ENCODE results near the gene ANXA5. TPM values are rescaled to one million over a fixed set of nuclear protein-coding genes. Genes with fewer than 3 reads are reported as not detected.

ANXA5 gene
- total RNA-seq, 2 donors from 2014 or later: 88.4 to 122 TPM

- DNase-seq: no peak
- no peak overlapping the region for H3K27ac ChIP-seq
- TF ChIP-seq, protein P1, sequence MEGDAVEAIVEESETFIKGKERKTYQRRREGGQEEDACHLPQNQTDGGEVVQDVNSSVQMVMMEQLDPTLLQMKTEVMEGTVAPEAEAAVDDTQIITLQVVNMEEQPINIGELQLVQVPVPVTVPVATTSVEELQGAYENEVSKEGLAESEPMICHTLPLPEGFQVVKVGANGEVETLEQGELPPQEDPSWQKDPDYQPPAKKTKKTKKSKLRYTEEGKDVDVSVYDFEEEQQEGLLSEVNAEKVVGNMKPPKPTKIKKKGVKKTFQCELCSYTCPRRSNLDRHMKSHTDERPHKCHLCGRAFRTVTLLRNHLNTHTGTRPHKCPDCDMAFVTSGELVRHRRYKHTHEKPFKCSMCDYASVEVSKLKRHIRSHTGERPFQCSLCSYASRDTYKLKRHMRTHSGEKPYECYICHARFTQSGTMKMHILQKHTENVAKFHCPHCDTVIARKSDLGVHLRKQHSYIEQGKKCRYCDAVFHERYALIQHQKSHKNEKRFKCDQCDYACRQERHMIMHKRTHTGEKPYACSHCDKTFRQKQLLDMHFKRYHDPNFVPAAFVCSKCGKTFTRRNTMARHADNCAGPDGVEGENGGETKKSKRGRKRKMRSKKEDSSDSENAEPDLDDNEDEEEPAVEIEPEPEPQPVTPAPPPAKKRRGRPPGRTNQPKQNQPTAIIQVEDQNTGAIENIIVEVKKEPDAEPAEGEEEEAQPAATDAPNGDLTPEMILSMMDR (IDR thresholded peaks at IDR 0.05): no peak
These were observed 10.5 kb downstream of the ANXA5 start for GRCh38 chr4:121686255-121686654.

GRCh38 chr4:121685257-121685656 is 11.5 kb downstream of the ANXA5 start:
- no peak overlapping the region for H3K27ac ChIP-seq
- H3K9me3 ChIP-seq: no peaks in the 10 kb centered on the region
- no peaks in the 10 kb centered on the region for H3K27me3 ChIP-seq
- H3K36me3 ChIP-seq: no peaks in the 10 kb centered on the region
- TF ChIP-seq, protein P1 (IDR thresholded peaks at IDR 0.05): no peak
- H3K9ac ChIP-seq (ENCODE audit: low read depth in 2 of 2, low read length in 2 of 2): no peak overlapping the region
- H3K4me1 ChIP-seq: no peaks in the 10 kb centered on the region
- intact Hi-C loops (cut with DNase I): no loop called here
- no peak for DNase-seq
- no peak overlapping the region for H3K4me3 ChIP-seq

More at GRCh38 chr4:121686255-121686654, 10.5 kb downstream of the ANXA5 start:
- no peak overlapping the region for H3K4me3 ChIP-seq
- intact Hi-C loops (cut with DNase I): no loop called here
- H3K36me3 ChIP-seq: no peaks in the 10 kb centered on the region
- H3K9me3 ChIP-seq: no peaks in the 10 kb centered on the region
- H3K4me1 ChIP-seq: no peaks in the 10 kb centered on the region
- no peaks in the 10 kb centered on the region for H3K27me3 ChIP-seq
- no peak overlapping the region for H3K9ac ChIP-seq (ENCODE audit: low read depth in 2 of 2, low read length in 2 of 2)

GRCh38 chr4:121684561-121684960 is 12.2 kb downstream of the ANXA5 start:
- TF ChIP-seq, protein P1 (IDR thresholded peaks at IDR 0.05): no peak
- Histone ChIP-seq H3K4me1 (no peaks in the 10 kb centered on the region), H3K36me3 (no peaks in the 10 kb centered on the region), H3K9me3 (no peaks in the 10 kb centered on the region), H3K27ac (no peak overlapping the region), H3K4me3 (no peak overlapping the region), H3K27me3 (no peaks in the 10 kb centered on the region), H3K9ac (ENCODE audit: low read depth in 2 of 2, low read length in 2 of 2) (no peak overlapping the region)
- intact Hi-C loops (cut with DNase I): no loop called here
- DNase-seq: no peak

DNA sequence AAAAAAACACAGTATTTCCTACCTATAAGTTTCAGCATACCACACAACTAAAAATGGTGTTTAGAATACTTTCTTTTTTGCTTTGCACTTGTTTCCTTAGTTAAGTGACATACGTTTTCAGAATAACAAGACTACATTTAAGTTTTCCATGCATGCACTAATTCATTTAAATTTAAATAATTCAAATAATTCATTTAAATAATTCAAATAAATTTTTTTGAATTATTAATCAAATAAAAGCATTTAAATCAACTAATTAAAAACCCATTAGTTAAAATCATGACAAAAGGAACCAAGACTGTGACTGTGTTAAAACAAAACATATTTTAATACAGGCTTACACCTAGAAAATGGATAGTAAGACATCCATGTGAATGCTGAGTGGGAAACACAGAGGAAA is 12.8 kb downstream of the ANXA5 start:
- Histone ChIP-seq H3K27me3 (no peaks in the 10 kb centered on the region), H3K4me1 (no peaks in the 10 kb centered on the region), H3K4me3 (no peak overlapping the region), H3K9ac (ENCODE audit: low read depth in 2 of 2, low read length in 2 of 2) (no peak overlapping the region), H3K27ac (no peak overlapping the region), H3K36me3 (no peaks in the 10 kb centered on the region), H3K9me3 (no peaks in the 10 kb centered on the region)
- TF ChIP-seq, protein P1 (IDR thresholded peaks at IDR 0.05): no peak
- intact Hi-C loops (cut with DNase I): no loop called here
- no peak for DNase-seq

DNA sequence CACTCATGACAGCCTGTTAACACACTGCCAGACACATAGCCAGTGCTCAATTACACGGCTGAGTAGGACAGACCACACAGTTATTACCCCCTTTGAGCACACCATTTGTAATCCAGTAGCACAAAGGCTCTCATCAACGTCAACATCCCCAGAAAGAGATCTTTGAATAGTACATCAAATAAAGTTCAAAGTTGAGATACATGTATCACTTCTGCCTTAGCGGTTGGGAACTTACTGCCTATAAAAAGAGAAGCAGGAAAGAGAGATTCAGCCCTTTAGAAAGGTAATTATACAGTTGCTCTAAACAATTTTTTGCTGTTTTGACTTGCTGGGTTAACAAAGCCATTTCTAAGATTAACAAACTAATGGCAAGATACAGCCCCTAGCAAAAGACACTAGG is 16.2 kb downstream of the ANXA5 start:
- H3K27ac ChIP-seq: no peak overlapping the region
- H3K9me3 ChIP-seq: no peaks in the 10 kb centered on the region
- no peaks in the 10 kb centered on the region for H3K36me3 ChIP-seq
- H3K4me3 ChIP-seq: no peak overlapping the region
- H3K9ac ChIP-seq (ENCODE audit: low read depth in 2 of 2, low read length in 2 of 2): no peak overlapping the region
- H3K27me3 ChIP-seq: no peaks in the 10 kb centered on the region
- intact Hi-C loops (cut with DNase I): no loop called here
- H3K4me1 ChIP-seq: no peaks in the 10 kb centered on the region
- TF ChIP-seq, protein P1 (IDR thresholded peaks at IDR 0.05): no peak
- no peak for DNase-seq

GRCh38 chr4:121679951-121680350 is 16.8 kb downstream of the ANXA5 start:
- Histone ChIP-seq H3K4me1 (no peaks in the 10 kb centered on the region), H3K36me3 (no peaks in the 10 kb centered on the region), H3K27ac (no peak overlapping the region), H3K9ac (ENCODE audit: low read depth in 2 of 2, low read length in 2 of 2) (no peak overlapping the region), H3K27me3 (no peaks in the 10 kb centered on the region), H3K4me3 (no peak overlapping the region), H3K9me3 (no peaks in the 10 kb centered on the region)
- intact Hi-C loops (cut with DNase I): no loop called here
- TF ChIP-seq, protein P1 (IDR thresholded peaks at IDR 0.05): no peak
- DNase-seq: no peak
